Measurements from ENCODE around the gene BCR.

Gene BCR

GRCh38 chr22:23263651-23264555, 83.6 kb downstream of the BCR start:
- DNase-seq (ENCODE audit: low read depth), result peak; percentile 32

- no peak for DNase-seq (ENCODE audit: low read depth)
These were observed 84.5 kb downstream of the BCR start for GRCh38 chr22:23264610-23265367.

- DNase-seq (ENCODE audit: low read depth), result no peak
These were observed 85.0 kb downstream of the BCR start for GRCh38 chr22:23265368-23265700.

GRCh38 chr22:23266780-23267179, 86.5 kb downstream of the BCR start:
- no peak for DNase-seq (ENCODE audit: low read depth)

GRCh38 chr22:23267226-23268043, 87.1 kb downstream of the BCR start:
- DNase-seq (ENCODE audit: low read depth), result no peak

- no peak for DNase-seq (ENCODE audit: low read depth)
These were observed 87.9 kb downstream of the BCR start for GRCh38 chr22:23268139-23268712.

- no peak for DNase-seq (ENCODE audit: low read depth)
These were observed 88.6 kb downstream of the BCR start for GRCh38 chr22:23268877-23269276.

- DNase-seq (ENCODE audit: low read depth), result no peak
These were observed 89.3 kb downstream of the BCR start for GRCh38 chr22:23269441-23270211.

GRCh38 chr22:23270212-23270733, 90.0 kb downstream of the BCR start:
- no peak for DNase-seq (ENCODE audit: low read depth)

- DNase-seq (ENCODE audit: low read depth), result no peak
These were observed 90.7 kb downstream of the BCR start for GRCh38 chr22:23270798-23271596.

GRCh38 chr22:23271597-23271908, 91.2 kb downstream of the BCR start:
- no peak for DNase-seq (ENCODE audit: low read depth)

- DNase-seq (ENCODE audit: low read depth), result no peak
These were observed 92.1 kb downstream of the BCR start for GRCh38 chr22:23272371-23272770.

- no peak for DNase-seq (ENCODE audit: low read depth)
These were observed 92.5 kb downstream of the BCR start for GRCh38 chr22:23272834-23273233.

- no peak for DNase-seq (ENCODE audit: low read depth)
These were observed 93.3 kb downstream of the BCR start for GRCh38 chr22:23273445-23274145.

GRCh38 chr22:23274146-23274526, 93.8 kb downstream of the BCR start:
- no peak for DNase-seq (ENCODE audit: low read depth)

GRCh38 chr22:23274891-23275694, 94.8 kb downstream of the BCR start:
- no peak for DNase-seq (ENCODE audit: low read depth)

- no peak for DNase-seq (ENCODE audit: low read depth)
These were observed 95.4 kb downstream of the BCR start for GRCh38 chr22:23275751-23276150.

- no peak for DNase-seq (ENCODE audit: low read depth)
These were observed 96.6 kb downstream of the BCR start for GRCh38 chr22:23276656-23277582.

All from stimulated activated CD8-positive, alpha-beta memory T cell treated with anti-CD3 and anti-CD28 coated beads, Interleukin-12 subunit alpha, Interleukin-12 subunit beta, amount 100 ng/mL, for 1 hour (primary cell).